HG02610 (cell line): Measurements from ENCODE around the gene SLC35D1.
"Not testable (repeated sequence)": the region's sequence is repeated elsewhere in the genome, so short reads cannot be mapped to it uniquely, and the experiment has no call there.

Experiments
- ATAC-seq: cut with Tn5 transposase; IDR thresholded peaks from one replicate; pipeline ENCODE4 v1.9.1; 2021; ENCODE audit warnings: mild to moderate bottlenecking, moderate library complexity; ENCODE audit not compliant: unreplicated experiment

The SLC35D1 gene

DNA sequence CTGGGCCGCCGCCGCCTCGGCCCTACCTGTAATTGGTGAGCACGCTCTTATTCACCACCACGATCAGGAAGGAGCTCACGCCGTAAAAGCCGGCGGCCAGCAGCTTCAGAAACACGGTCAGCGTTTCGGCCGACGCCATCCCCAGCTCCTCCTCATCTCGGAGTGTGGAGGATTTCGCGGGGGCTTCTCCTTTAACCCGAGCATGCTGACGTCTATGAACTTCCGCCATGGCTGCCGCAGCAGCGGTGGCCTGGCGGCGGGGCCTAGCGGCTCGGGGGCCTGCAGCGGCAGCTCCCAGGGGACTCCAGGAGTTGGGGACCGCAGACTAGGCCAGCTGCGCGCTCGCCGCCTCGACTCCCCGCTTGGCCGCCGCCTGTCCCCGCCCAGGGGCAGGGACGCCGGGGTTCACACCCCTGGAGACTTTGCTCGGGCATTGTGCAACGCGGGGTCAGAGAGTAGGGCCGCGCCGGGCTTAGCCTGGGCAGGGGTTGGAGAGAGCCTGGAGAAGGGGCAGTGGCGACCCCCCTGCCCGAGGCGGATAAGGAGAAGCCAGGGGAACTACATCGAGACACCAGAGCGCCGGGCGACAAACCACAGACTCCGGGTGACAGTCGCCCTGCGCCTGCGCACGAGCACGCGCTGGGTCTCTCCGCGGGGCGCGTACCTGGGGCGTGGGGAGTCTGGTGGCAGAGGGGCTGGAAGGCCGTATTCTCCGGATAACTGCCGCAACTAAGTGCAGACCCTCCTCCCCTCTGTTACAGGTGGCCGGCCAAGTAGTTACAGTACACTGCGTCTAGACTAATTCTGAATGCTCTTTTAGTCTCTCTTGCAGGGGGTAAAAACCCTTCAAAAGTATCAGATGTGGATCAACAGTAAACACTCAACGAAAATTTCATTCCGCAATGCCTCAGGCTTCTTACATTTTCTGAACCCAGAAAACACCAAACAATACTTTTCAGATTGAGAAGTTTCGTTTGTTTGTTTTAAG, at the start of gene SLC35D1:
SLC35D1 (minus strand) TSS at position 364 of the 988 bp plus-strand sequence; CDS start at position 229, 135 bp downstream.
- peak; percentile 84 for ATAC-seq

DNA sequence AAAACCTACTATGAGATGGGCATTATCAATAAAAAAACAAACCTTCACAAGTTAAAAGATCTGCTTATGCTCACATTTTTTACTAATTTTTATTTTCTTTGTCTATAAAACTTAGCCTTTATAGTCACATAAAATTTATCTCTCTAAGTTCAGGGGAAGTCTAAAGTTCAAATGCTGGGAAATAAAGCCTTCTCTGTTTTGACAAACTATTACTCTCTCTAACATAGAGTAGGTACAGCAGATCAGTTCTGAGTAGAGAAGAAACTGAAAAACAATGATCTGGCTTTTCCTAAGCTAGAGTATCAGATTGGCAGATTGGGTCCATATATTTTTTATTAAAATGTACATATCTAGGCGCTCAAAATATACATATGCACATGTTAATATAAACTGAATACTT, 49.6 kb upstream of the SLC35D1 start:
- ATAC-seq: no peak

DNA sequence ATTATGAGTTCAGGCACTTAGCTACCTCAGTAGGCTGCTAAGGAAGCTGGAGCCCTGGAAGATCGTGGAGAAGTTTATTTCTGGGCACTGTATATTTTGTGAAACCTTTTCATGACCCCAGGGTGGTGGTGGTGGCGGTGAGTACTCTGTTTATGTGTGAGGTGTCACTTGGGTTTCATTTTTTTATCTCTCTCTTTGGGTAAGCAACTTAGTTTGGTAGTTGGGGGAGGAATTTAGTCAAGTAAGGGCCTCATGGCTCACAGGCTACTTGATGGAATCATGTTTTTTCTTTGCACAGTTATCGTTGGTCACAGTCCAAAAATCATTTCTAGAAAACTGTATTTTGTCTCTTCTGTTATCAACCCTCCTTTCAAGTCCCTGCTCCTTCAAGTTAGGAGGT, 46.9 kb upstream of the SLC35D1 start:
- no peak for ATAC-seq

DNA sequence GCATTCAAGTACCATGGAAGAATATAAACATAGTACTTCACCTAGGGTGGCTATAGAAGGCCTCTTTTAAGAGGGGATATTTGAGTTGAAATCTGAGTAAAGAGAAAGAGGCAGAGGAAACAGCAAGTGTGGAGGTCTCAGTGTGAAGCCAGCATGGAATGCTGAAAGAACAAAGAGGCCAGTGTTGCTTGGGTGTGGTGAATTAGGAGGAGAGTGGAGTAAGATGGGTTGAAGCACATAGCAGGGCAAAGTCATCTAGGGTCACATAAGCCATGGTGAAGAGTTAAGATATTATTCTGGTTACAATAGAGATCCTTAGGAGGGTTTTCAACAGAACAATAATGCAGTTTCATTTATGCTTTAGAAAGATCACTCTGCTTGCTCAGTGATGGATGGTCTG, 43.4 kb upstream of the SLC35D1 start:
- ATAC-seq: no peak

DNA sequence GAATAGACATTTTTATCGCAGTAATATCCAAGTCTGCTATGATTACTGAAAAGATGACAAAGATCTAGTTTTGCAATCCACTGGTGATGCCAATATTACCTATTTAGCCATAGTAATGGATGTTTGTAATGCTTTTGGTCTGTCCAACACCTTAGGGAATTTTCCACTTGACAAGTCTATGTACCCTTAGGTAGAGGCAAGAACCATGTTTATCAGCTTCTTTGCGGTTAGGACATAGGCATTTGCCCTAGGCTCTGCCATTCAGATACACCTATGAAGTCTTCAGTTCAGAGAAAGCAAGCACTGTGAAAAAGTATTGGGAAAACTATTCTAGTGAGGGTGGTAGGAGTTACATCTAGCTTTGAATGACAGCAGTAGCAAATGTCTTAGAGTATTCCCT, 40.2 kb upstream of the SLC35D1 start:
- ATAC-seq: no peak

DNA sequence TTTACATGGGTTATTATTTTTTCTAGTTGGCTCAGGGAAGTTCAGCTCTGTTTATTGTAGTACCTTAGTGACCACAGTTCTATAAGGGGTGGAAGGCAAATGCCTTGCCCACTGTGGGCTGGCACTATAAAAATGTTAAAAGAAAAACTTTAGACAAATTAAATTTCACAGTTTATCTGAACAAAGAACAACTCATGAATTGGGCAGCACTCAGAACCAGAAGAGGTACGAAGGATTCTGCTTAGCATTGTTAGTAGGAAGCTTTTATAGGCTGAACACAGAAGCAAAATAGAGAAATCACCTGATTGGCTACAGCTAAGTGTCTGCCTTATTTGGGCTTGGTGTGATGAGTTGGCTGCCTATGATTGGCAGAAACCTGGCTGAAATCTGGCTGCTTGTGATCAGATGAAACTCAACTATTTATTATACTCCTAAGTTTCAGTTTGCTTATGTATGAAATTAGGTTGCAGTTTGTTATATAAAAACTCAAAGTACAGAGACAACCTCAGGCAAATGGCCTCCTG, 35.8 kb upstream of the SLC35D1 start:
- ATAC-seq: no peak

DNA sequence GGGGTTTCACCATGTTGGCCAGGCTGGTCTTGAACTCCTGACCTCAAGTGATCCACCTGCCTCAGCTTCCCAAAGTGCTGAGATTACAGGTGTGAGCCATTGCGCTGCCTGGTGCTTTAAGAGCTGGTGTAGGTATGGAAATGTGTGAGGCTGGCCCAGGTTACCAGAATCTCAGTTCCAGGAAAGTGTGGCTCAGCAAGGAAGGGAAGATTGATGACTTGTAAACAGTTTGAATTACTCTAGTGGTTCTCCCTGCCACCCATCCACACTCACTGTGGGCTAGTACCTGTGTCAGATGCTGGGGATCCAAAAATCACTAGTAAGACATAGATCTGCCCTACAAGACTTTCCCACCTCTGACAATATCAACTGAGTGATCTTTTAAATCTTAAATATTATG, 34.5 kb upstream of the SLC35D1 start:
- no peak for ATAC-seq

DNA sequence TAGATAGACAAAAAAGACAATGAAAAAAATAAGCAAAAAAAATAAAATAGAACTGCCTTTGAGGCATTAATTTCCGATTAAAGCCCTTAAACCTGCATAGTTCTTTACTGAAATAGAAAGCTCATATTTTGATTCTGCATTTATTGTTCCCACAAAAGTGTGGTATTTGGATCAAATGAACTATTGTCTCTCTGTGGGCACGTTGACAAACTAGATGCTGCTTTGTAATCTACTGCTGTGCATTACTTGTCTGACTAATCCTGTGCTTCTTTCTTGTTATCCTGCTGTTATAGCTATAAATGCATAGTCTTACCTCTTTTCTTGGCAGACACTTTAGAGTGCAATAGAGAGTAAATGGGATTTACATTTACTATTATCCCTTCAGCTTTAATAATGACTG, 31.4 kb upstream of the SLC35D1 start:
- no peak for ATAC-seq

DNA sequence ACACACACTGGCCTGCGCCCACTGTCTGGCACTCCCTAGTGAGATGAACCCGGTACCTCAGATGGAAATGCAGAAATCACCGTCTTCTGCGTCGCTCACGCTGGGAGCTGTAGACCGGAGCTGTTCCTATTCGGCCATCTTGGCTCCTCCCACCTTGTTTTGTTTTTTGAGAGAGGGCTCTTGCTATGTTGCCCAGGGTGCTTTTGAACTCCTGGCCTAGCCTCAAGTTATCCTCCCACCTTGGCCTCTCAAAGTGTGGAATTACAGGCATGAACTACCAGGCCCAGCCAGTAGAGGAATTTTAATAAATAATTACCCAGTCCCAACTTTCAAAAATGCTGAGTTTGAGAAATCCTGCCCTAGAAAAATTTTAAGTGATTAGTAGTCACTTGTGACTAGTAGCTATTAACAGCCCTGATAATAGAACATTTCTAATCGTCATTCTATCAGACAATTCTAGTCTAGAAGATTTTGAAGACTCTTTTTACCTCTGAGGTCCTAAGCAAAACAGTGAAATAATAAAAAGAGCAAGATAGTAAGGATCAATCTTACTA, 30.9 kb upstream of the SLC35D1 start:
- no peak for ATAC-seq

DNA sequence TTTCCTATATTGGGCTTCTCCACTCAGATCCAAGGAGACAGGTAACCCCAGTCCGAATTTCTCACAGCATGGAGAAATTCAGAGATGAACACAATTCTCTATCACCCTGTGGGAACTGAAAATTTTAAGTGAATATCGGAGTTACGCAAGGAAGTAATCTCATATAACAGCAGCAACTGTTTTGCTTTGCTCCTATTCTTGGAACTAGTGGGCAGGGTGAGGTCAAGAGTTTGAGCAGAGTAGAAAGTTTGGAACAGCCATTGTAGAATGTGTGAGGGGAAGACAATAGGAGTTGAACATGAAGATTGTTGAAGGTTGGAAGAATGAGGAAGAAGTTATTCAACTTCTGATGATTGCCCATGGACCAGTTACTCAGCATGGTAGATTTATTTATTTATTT, 24.3 kb upstream of the SLC35D1 start:
- ATAC-seq: no peak

DNA sequence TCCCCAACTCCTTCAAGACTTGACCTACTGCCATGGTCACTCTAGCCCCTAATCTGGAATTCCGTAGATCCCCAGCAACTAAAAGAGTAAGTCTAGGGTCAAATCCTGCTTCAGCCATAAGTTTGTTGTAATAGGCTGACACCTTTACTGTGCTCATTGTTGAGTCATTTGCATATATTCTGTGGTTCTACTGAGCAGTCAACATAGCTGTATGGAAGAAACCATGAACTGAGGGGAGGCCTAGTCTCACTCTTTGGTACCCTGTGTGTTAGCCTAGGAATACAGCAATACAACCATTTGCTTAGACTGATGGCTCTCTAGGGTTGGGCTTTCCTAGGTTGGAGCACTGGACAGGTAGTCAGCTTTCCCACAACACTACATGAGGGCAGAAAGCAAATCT, 23.6 kb upstream of the SLC35D1 start:
- ATAC-seq: no peak

DNA sequence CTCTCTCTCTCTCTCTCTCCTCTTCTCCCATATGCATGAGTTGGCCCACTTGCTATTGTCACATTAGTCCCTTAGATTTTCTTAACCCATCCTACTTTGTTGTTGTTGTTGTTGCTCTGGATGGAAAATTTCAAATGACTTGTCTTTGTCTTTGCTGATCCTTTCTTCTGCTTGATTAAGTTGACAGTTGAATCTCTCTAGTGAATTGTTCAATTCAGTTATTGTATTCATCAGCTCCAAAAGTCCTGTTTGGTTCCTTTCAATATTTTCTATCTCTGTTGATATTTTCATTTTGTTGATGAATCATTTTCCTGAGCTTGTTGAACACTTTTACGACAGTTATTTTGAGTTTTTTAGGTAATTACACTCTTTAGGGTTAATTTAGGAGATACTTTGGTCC, 18.8 kb upstream of the SLC35D1 start:
- no peak for ATAC-seq

DNA sequence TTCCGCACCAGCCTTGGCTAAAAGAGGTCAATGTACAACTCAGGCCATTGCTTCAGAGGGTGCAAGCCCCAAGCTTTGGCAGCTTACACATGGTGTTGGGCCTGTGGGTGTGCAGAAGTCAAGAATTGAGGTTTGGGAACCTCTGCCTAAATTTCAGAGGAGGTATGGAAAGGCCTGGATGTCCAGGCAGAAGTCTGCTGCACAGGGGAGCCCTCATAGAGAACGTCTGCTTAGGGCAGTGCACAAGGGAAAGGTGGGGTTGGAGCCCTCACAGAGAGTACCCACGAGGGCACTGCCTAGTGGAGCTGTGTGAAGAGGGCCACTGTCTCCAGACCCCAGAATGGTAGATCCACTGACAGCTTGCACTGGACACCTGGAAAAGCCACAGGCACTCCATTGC, 13.7 kb upstream of the SLC35D1 start:
- ATAC-seq: not testable (repeated sequence)

DNA sequence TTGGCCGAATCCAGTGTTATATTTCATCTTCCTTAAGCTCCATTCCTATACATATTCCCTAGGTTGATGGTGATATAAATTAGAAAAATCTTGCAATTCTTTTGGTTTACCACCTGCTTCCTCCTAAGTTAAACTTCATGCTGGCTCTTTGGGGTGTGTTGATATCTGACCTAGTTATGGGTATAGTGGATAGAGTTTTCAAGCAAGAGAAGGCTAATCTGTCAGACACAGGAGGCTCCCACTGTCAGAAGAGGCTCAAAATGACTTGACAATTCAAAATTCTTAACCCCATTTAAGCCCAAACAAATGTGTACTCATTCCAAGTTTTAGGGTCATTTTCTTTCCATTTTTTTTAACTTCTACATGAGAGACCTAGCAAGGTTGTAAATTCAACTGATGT, 8.5 kb upstream of the SLC35D1 start:
- ATAC-seq: no peak

DNA sequence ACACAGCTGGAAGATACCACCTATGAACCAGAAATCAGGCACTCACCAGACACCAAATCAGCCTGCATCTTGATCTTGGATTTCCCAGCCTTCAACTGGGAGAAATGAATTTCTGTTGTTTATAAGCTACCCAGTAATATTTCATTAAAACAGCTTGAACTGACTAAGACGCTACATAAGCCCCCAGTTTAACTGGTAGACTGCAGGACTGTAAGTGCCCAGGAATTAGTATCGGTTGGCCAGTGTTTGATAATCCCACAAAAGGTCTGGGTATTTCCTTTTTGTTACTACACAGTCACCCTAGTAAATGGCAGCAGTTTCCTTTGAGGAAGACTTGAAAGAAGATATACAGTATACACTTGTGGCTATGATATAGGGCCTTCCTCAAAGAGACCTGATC, 7.3 kb upstream of the SLC35D1 start:
- no peak for ATAC-seq

DNA sequence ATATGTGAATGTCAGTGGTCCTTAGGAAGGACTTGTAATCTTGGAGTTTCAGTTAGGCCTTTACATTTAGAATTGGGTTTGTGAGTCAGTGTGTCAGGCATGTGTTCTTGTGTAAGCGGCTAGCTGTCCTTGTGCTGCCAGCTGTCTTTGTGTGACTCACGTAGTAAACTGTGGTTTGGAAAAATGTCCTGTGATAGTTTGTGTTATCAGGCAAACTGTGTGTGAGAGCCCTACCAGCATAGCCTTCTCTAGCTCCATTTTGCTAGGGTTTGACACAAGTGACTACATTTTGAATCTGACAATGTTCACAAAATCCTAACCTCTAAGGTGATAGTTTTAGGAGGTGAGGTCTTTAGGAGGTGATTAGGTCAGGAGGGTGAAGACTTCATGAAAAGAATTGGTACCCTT, 6.9 kb upstream of the SLC35D1 start:
- ATAC-seq: no peak

DNA sequence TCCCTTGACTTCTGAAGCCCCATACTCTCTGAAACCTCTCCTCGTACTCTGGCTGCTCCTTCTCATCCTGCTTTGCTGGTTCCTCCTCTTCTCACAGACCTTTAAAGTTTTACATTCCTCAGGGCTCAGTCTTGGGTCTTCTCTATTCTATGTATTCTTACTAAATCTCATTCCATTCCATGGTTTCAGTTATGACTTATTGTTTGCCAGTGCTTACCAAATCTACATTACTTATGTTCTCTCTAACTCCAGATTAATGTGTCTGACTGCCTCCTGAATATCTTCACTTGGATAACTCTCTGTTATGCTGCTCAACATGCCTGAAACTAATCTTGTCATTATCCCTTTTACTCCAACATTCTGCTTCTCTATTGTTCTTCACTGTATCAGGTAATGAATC, 5.4 kb upstream of the SLC35D1 start:
- ATAC-seq: no peak

DNA sequence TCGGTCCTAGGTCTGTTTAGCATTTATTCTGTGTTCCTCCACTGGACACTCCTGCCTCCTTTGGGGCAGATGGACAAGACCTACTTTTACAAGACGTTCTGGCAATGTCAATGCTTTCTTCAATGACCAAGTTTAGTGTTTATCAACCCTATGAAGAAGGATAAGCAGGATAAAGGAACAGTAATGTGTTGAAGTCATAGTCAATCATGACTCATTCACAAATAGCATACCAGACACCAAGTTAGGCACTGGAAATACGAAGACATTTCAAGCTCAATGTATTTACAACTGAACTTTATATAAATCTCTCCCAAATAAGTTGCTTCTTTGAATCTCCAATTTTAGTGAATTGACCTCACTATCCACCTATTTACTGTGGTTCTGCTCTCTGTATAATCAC, 4.8 kb upstream of the SLC35D1 start:
- ATAC-seq: no peak

DNA sequence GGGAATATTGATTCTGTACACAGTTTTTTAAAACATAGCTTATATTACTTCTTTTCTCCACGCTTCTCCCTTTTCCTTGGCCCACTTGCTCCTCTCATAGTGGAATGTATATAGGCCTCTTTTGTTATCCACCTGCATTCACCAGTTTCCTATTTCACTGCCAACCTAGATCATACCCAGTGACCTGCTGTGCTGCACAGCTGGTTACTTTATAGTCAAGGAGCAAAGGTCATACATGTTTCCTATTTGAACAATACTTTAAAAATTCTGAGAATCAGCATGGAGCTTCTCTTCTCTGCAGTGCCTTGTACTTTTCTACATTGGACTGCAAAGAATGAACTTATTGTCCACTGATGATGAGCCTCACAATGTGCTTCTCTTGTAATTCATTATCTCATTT, 4.3 kb upstream of the SLC35D1 start:
- no peak for ATAC-seq

DNA sequence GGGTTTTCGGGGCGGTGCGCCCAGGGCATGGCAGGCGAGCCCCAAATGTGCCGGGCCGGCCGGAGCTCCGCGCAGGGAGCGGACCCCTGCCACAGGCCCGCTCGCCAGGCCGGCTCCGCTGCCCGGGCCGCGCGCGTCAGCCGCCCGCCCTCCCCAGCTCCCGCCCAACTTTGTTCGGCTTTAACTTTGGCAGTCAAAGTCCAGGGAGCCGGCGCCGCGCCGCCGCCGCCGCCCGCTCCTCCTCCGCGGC, 488 bp downstream of the SLC35D1 start:
- peak; percentile 26 for ATAC-seq

DNA sequence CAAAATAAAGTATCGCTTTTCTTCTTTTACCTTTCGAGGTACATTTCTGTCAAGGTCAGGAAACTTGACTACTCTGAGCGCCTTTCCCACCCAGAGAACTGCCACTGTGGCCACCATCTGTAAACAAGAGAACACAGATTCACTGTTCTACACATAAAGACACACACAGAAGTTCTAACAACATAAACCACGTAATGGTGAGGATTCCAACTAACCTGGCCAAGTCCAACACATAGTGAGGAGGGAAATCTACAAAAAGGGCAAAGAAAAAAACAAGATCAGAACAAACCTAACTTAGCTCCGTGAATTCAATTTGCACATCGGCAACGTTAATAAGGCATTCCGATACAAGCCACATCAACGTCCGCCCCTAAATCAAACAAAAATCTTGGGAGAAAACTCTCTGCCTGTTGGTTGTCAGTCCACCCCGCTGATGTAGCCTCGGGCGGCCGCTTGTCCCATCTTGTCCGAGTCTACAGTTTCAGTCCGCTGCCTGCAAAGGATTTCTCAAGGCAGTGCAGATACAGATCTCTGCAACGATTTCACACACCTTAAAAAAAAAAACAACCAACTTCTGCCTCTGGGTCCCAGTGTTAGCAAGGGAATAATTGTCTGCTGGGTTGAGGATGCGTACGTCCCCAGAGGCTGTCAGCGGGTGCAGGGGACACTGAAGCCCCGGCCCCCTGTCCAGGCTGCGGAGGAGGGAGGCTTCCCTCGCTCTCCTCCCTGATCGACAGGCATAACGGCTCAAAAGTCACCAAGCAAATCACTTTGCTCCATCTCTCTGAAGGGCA, 1.0 kb downstream of the SLC35D1 start:
- peak; percentile 14 for ATAC-seq

DNA sequence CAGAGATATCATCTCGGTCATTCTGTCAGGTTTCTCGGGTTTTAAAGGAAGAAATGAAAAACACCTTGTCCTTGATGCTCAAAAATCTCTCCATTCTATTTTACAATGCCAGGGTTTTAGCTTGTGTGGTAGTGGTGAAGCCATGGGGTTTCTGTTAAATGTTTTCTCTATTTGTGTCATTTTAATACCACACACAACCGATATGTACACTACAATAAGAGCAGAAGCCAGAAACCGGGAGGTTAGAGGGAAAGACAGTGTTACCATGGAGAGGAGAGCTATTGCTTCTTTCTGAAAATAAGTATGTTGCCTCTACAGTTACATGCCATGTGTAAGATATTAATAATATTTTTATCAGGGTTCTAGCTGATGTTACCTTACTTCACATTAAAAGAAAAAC, 2.8 kb downstream of the SLC35D1 start:
- no peak for ATAC-seq
